Progenitor cell of endocrine pancreas (in vitro differentiated cells): ENCODE results near the gene PFDN1. TPM values are rescaled to one million over a fixed set of nuclear protein-coding genes. Genes with fewer than 3 reads are reported as not detected.
A peak's percentile ranks its signal among the peaks of the same experiment; 100 is the strongest.
"Not testable (repeated sequence)": the region's sequence is repeated elsewhere in the genome, so short reads cannot be mapped to it uniquely, and the experiment has no call there.

ENCODE experiments used
- DNase-seq: peaks from one replicate; pipeline ENCODE4 v3.0.0; 2021; ENCODE audit warnings: low spot score; ENCODE audit not compliant: unreplicated experiment
- H3K27ac Mint-ChIP-seq: 2 replicates; pipeline ENCODE4 v1.8.0; 2021; ENCODE audit warnings: mild to moderate bottlenecking, moderate library complexity, mixed read lengths
- H3K27me3 Mint-ChIP-seq: 2 replicates; pipeline ENCODE4 v1.8.0; 2021; ENCODE audit warnings: mixed read lengths
- H3K36me3 Mint-ChIP-seq: 2 replicates; pipeline ENCODE4 v1.8.0; 2022; ENCODE audit warnings: mixed read lengths; ENCODE audit not compliant: insufficient read depth
- H3K4me1 Mint-ChIP-seq: 2 replicates; pipeline ENCODE4 v1.8.0; 2021; ENCODE audit warnings: low read depth, mixed read lengths
- H3K4me3 Mint-ChIP-seq: 2 replicates; pipeline ENCODE4 v1.8.0; 2021; ENCODE audit warnings: low read depth, mild to moderate bottlenecking, moderate library complexity, mixed read lengths
- H3K9me3 Mint-ChIP-seq: 2 replicates; pipeline ENCODE4 v1.8.0; 2021; ENCODE audit warnings: low read depth, mixed read lengths
- CTCF ChIP-seq: fragments of 200-600 bp; sonication (generic); IDR thresholded peaks from one replicate; pipeline ENCODE4 v1.5.0; 2021; ENCODE audit warnings: antibody characterized with exemption, mild to moderate bottlenecking; ENCODE audit not compliant: unreplicated experiment
- total RNA-seq: library from RNA; stranded (reverse); gene quantifications from 2 replicates; pipeline ENCODE4 v1.2.1, GENCODE V29; 2021

The PFDN1 gene
- total RNA-seq, 1 donor from 2014 or later = 65.1 TPM

- H3K36me3 Mint-ChIP-seq = no peaks in the 10 kb centered on the region
- H3K4me3 Mint-ChIP-seq = peak within 1 kb of the TSS; percentile 72
- H3K9me3 Mint-ChIP-seq = no peaks in the 10 kb centered on the region
- peak within 1 kb of the TSS; percentile 74 for H3K27ac Mint-ChIP-seq
- peak; percentile 72 for TF ChIP-seq CTCF
- peak; percentile 77 for DNase-seq
- peaks cover 42% of the 10 kb centered on the region for H3K27me3 Mint-ChIP-seq
- H3K4me1 Mint-ChIP-seq = peaks cover 7% of the 10 kb centered on the region
These were observed 43.7 kb upstream of the PFDN1 start, which contains the start of gene HBEGF for GRCh38 chr5:140346348-140347221. Gene HBEGF, minus strand, starts transcription at chr5:140346603. Its CDS starts 275 bp downstream, at chr5:140346328.

- Mint-ChIP-seq H3K4me3 (peak overlapping the region; percentile 72), H3K4me1 (peaks cover 5% of the 10 kb centered on the region), H3K36me3 (no peaks in the 10 kb centered on the region), H3K27me3 (peaks cover 39% of the 10 kb centered on the region), H3K27ac (peak overlapping the region; percentile 74), H3K9me3 (no peaks in the 10 kb centered on the region)
- DNase-seq = peak; percentile 44
- TF ChIP-seq CTCF = peak; percentile 33
These were observed 43.0 kb upstream of the PFDN1 start for GRCh38 chr5:140345919-140346347.

GRCh38 chr5:140344683-140345423 lies 42.0 kb upstream of the PFDN1 start:
- no peak for DNase-seq
- H3K9me3 Mint-ChIP-seq = no peaks in the 10 kb centered on the region
- peaks cover 34% of the 10 kb centered on the region for H3K27me3 Mint-ChIP-seq
- H3K4me1 Mint-ChIP-seq = peaks cover 5% of the 10 kb centered on the region
- no peaks in the 10 kb centered on the region for H3K36me3 Mint-ChIP-seq
- peak overlapping the region; percentile 72 for H3K4me3 Mint-ChIP-seq
- TF ChIP-seq CTCF = no peak
- H3K27ac Mint-ChIP-seq = no peak overlapping the region

GRCh38 chr5:140343849-140344248 lies 40.9 kb upstream of the PFDN1 start:
- not testable (repeated sequence) for H3K27ac Mint-ChIP-seq, H3K9me3 Mint-ChIP-seq, DNase-seq, H3K4me3 Mint-ChIP-seq, H3K4me1 Mint-ChIP-seq, H3K36me3 Mint-ChIP-seq
- peaks cover 27% of the 10 kb centered on the region for H3K27me3 Mint-ChIP-seq

- H3K36me3 Mint-ChIP-seq = no peaks in the 10 kb centered on the region
- peaks cover 5% of the 10 kb centered on the region for H3K4me1 Mint-ChIP-seq
- H3K27me3 Mint-ChIP-seq = peaks cover 25% of the 10 kb centered on the region
- H3K27ac Mint-ChIP-seq = no peak overlapping the region
- H3K4me3 Mint-ChIP-seq = no peak overlapping the region
- no peaks in the 10 kb centered on the region for H3K9me3 Mint-ChIP-seq
- DNase-seq = no peak
- no peak for TF ChIP-seq CTCF
These were observed 40.0 kb upstream of the PFDN1 start for GRCh38 chr5:140342896-140343295.
